ENCODE results near the gene AFAP1. TPM values are rescaled to one million over a fixed set of nuclear protein-coding genes. Genes with fewer than 3 reads are reported as not detected.

AFAP1 gene
- total and polyA plus RNA-seq, 2 donors (not counting 1 experiment from before 2014, with no cell fraction given): 0.03 to 0.44 TPM

DNA sequence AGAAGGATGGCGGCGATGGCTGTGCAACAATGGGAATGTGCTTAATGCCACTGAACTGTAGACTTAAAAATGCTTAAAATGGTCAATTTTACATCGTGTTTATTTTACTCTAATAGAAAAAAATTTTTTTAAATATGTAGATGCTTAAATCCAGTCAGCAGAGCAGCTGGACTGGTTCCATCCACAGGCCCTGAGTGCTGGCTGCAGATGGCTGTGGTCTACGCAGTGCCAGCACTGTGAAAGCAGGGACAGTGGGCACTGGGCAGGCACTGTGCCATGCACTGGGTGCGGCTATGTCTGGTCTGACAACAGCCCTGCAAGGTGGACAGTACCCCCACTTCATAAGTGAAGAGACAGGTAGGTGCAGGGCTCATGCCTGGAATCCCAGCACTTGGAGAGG, 175.2 kb downstream of the AFAP1 start:
- Histone ChIP-seq H3K79me2 (ENCODE audit: control insufficient read depth, insufficient read depth, low read length) (no peaks in the 10 kb centered on the region), H3K4me2 (replicated peaks; ENCODE audit: low read depth, low read length, poor library complexity, severe bottlenecking) (no peak overlapping the region), H3K4me1 (ENCODE audit: control insufficient read depth in 2 of 2, insufficient read depth in 2 of 2, low read length in 2 of 2) (no peaks in the 10 kb centered on the region), H3K27ac (ENCODE audit: low read length in 2 of 2) (no peak overlapping the region), H3K9ac (ENCODE audit: low read length) (no peak overlapping the region), H3K27me3 (replicated peaks in 1 of 4; ENCODE audit: control extremely low read depth in 1 of 4, control insufficient read depth in 3 of 4, insufficient read depth in 4 of 4, low read length in 3 of 4) (no peaks in the 10 kb centered on the region), H3K36me3 (replicated peaks in 1 of 2; ENCODE audit: control extremely low read depth in 1 of 2, control insufficient read depth in 1 of 2, extremely low read depth in 1 of 2, insufficient read depth in 2 of 2, low read length in 1 of 2) (no peaks in the 10 kb centered on the region), H2AFZ (ENCODE audit: insufficient read depth, low read depth, low read length, poor library complexity, severe bottlenecking) (no peak overlapping the region), H3K9me3 (ENCODE audit: control extremely low read depth in 1 of 3, control insufficient read depth in 2 of 3, insufficient read depth in 1 of 3, low read length in 2 of 3) (peaks cover 0 to 2% (median 0%) of the 10 kb centered on the region in 3 donors), H4K20me1 (ENCODE audit: control insufficient read depth, insufficient read depth, low read length, poor library complexity, severe bottlenecking) (no peaks in the 10 kb centered on the region), H3K4me3 (ENCODE audit: control extremely low read depth in 1 of 5, extremely low read depth in 1 of 5, insufficient read depth in 1 of 5, low read depth in 2 of 5, low read length in 4 of 5) (no peak overlapping the region)
- ATAC-seq (ENCODE audit: low read depth): no peak
- H3K27ac Mint-ChIP-seq: no peak overlapping the region
- no peak for DNase-seq
- CTCF ChIA-PET: no interaction called here
- 100% methylated on average over 2 of the region's 5 CpGs for WGBS (ENCODE audit: insufficient coverage)
- no peak for TF ChIP-seq EZH2 (IDR thresholded peaks at IDR 0.05; ENCODE audit: borderline replicate concordance, insufficient read depth, low read depth, low read length, poor library complexity, severe bottlenecking)
- TF ChIP-seq, protein P1, sequence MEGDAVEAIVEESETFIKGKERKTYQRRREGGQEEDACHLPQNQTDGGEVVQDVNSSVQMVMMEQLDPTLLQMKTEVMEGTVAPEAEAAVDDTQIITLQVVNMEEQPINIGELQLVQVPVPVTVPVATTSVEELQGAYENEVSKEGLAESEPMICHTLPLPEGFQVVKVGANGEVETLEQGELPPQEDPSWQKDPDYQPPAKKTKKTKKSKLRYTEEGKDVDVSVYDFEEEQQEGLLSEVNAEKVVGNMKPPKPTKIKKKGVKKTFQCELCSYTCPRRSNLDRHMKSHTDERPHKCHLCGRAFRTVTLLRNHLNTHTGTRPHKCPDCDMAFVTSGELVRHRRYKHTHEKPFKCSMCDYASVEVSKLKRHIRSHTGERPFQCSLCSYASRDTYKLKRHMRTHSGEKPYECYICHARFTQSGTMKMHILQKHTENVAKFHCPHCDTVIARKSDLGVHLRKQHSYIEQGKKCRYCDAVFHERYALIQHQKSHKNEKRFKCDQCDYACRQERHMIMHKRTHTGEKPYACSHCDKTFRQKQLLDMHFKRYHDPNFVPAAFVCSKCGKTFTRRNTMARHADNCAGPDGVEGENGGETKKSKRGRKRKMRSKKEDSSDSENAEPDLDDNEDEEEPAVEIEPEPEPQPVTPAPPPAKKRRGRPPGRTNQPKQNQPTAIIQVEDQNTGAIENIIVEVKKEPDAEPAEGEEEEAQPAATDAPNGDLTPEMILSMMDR (IDR thresholded peaks at IDR 0.05): no peak
- H3K4me1 Mint-ChIP-seq: no peaks in the 10 kb centered on the region
- no peaks in the 10 kb centered on the region for H3K27me3 Mint-ChIP-seq
- no peaks in the 10 kb centered on the region for H3K9me3 Mint-ChIP-seq (ENCODE audit: insufficient read depth)
- no peak overlapping the region for H3K4me3 Mint-ChIP-seq
- intact Hi-C loops (cut with micrococcal nuclease): no loop called here
- POLR2A ChIA-PET: no interaction called here

DNA sequence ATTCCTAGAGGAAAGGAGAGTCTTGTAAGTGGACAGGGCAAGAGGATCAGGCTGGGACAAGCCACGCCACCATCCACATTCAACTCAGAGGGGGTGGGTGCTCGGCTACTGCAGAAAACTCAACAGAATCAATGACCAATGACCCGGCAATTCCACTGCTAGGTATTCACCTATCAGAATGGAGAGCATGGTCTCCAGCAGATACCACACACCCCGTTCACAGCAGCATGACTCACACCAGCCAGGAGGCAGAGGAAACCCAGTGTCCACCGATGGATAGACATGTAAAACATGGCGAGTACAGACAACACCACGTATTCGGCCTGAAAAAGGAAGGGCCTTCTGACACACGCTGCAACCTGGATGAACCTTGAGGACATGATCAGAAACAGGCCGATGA, 175.9 kb downstream of the AFAP1 start:
- no peak overlapping the region for H3K4me3 Mint-ChIP-seq
- Histone ChIP-seq H3K4me3 (ENCODE audit: control extremely low read depth in 1 of 5, extremely low read depth in 1 of 5, insufficient read depth in 1 of 5, low read depth in 2 of 5, low read length in 4 of 5) (no peak overlapping the region), H2AFZ (ENCODE audit: insufficient read depth, low read depth, low read length, poor library complexity, severe bottlenecking) (no peak overlapping the region), H3K9me3 (ENCODE audit: control extremely low read depth in 1 of 3, control insufficient read depth in 2 of 3, insufficient read depth in 1 of 3, low read length in 2 of 3) (peaks cover 0 to 2% (median 0%) of the 10 kb centered on the region in 3 donors), H3K36me3 (replicated peaks in 1 of 2; ENCODE audit: control extremely low read depth in 1 of 2, control insufficient read depth in 1 of 2, extremely low read depth in 1 of 2, insufficient read depth in 2 of 2, low read length in 1 of 2) (no peaks in the 10 kb centered on the region), H3K4me2 (replicated peaks; ENCODE audit: low read depth, low read length, poor library complexity, severe bottlenecking) (no peak overlapping the region), H4K20me1 (ENCODE audit: control insufficient read depth, insufficient read depth, low read length, poor library complexity, severe bottlenecking) (no peaks in the 10 kb centered on the region), H3K27ac (ENCODE audit: low read length in 2 of 2) (no peak overlapping the region), H3K27me3 (replicated peaks in 1 of 4; ENCODE audit: control extremely low read depth in 1 of 4, control insufficient read depth in 3 of 4, insufficient read depth in 4 of 4, low read length in 3 of 4) (no peaks in the 10 kb centered on the region), H3K79me2 (ENCODE audit: control insufficient read depth, insufficient read depth, low read length) (no peaks in the 10 kb centered on the region), H3K9ac (ENCODE audit: low read length) (no peak overlapping the region), H3K4me1 (ENCODE audit: control insufficient read depth in 2 of 2, insufficient read depth in 2 of 2, low read length in 2 of 2) (no peaks in the 10 kb centered on the region)
- WGBS (ENCODE audit: insufficient coverage): 87% methylated on average over 9 of the region's 10 CpGs
- ATAC-seq (ENCODE audit: low read depth) (no peak), DNase-seq (no peak)
- ChIA-PET POLR2A (no interaction called here), CTCF (interaction anchor here (0.7 kb wide), 1 partner anchor 317 kb away, joined by 3 read pairs; no protein-coding TSS in a partner anchor)
- H3K27ac Mint-ChIP-seq: no peak overlapping the region
- no peak for TF ChIP-seq EZH2 (IDR thresholded peaks at IDR 0.05; ENCODE audit: borderline replicate concordance, insufficient read depth, low read depth, low read length, poor library complexity, severe bottlenecking)
- TF ChIP-seq, protein P1 (IDR thresholded peaks at IDR 0.05): no peak
- H3K4me1 Mint-ChIP-seq: peaks cover 4% of the 10 kb centered on the region
- no peaks in the 10 kb centered on the region for H3K9me3 Mint-ChIP-seq (ENCODE audit: insufficient read depth)
- intact Hi-C loops (cut with micrococcal nuclease): no loop called here
- H3K27me3 Mint-ChIP-seq: no peaks in the 10 kb centered on the region

Data from B cell (primary cell).